Mesenchymal stem cell (in vitro differentiated cells and primary cell): Measurements from ENCODE around the gene NLE1.

ENCODE experiments used
- DNase-seq: peaks from one replicate; pipeline ENCODE4 v3.0.0-alpha.2; 2013
- H2AFZ ChIP-seq: one replicate; pipeline ENCODE4 v1.6.1; 2013; ENCODE audit warnings: low read depth, mild to moderate bottlenecking, control low read depth, inconsistent platforms, low read length, moderate library complexity
- H2AK5ac ChIP-seq: 2 replicates; pipeline ENCODE4 v1.6.1; 2013; ENCODE audit warnings: low read length, moderate library complexity, mild to moderate bottlenecking, inconsistent platforms; ENCODE audit not compliant: severe bottlenecking
- H2BK120ac ChIP-seq: one replicate; pipeline ENCODE4 v1.6.1; 2013; ENCODE audit warnings: low read depth, mild to moderate bottlenecking, inconsistent platforms, low read length, moderate library complexity
- H2BK12ac ChIP-seq, 2 experiments: one replicate each; pipeline ENCODE4 v1.6.1; 2013; ENCODE audit warnings: inconsistent platforms in 2 of 2, low read length in 2 of 2, mild to moderate bottlenecking in 2 of 2, moderate library complexity in 2 of 2, control low read depth in 1 of 2
- H2BK15ac ChIP-seq: one replicate; pipeline ENCODE4 v1.6.1; 2013; ENCODE audit warnings: mild to moderate bottlenecking, low read depth, inconsistent platforms; ENCODE audit not compliant: poor library complexity, severe bottlenecking
- H2BK5ac ChIP-seq: 2 replicates; pipeline ENCODE4 v1.6.1; 2013; ENCODE audit warnings: low read depth, mild to moderate bottlenecking, low read length, control low read depth, inconsistent platforms; ENCODE audit not compliant: poor library complexity, severe bottlenecking
- H3K14ac ChIP-seq, 2 experiments: one replicate each; pipeline ENCODE4 v1.6.1; 2013; ENCODE audit warnings: inconsistent platforms in 2 of 2, low read length in 2 of 2, control low read depth in 1 of 2, mild to moderate bottlenecking in 1 of 2, moderate library complexity in 1 of 2
- H3K18ac ChIP-seq, 2 experiments: one replicate each; pipeline ENCODE4 v1.6.1; 2013; ENCODE audit warnings: inconsistent platforms in 2 of 2, low read length in 2 of 2, control low read depth in 1 of 2, low read depth in 1 of 2, mild to moderate bottlenecking in 1 of 2
- H3K23ac ChIP-seq, 2 experiments: one replicate each; pipeline ENCODE4 v1.6.1; 2013; ENCODE audit warnings: inconsistent platforms in 2 of 2, low read length in 2 of 2, mild to moderate bottlenecking in 2 of 2, moderate library complexity in 2 of 2, control low read depth in 1 of 2
- H3K27ac ChIP-seq: 2 replicates; pipeline ENCODE4 v1.5.1; 2013; ENCODE audit warnings: mild to moderate bottlenecking, moderate library complexity, low read length, control low read depth, inconsistent platforms; ENCODE audit not compliant: poor library complexity, severe bottlenecking
- H3K27me3 ChIP-seq, 2 experiments: 2 replicates each; pipeline versions ENCODE4 v1.6.1 to v1.7.0; 2013; ENCODE audit warnings: low read length in 2 of 2, mild to moderate bottlenecking in 2 of 2, moderate library complexity in 2 of 2, control low read depth in 1 of 2, inconsistent platforms in 1 of 2; ENCODE audit not compliant: control insufficient read depth in 1 of 2, insufficient read depth in 1 of 2
- H3K36me3 ChIP-seq, 2 experiments: 2 replicates each; pipeline versions ENCODE4 v1.6.1 to v1.7.0; 2013; ENCODE audit warnings: low read length in 2 of 2, control low read depth in 1 of 2, inconsistent platforms in 1 of 2, low read depth in 1 of 2, mild to moderate bottlenecking in 1 of 2; ENCODE audit not compliant: insufficient read depth in 2 of 2, control insufficient read depth in 1 of 2
- H3K4ac ChIP-seq, 2 experiments: one replicate each; pipeline ENCODE4 v1.6.1; 2013; ENCODE audit warnings: inconsistent platforms in 2 of 2, low read length in 2 of 2, mild to moderate bottlenecking in 2 of 2, moderate library complexity in 2 of 2, control low read depth in 1 of 2, low read depth in 1 of 2
- H3K4me1 ChIP-seq: 2 replicates; pipeline ENCODE4 v1.6.1; 2013; ENCODE audit warnings: low read depth, low read length, control low read depth; ENCODE audit not compliant: control insufficient read depth, insufficient read depth
- H3K4me2 ChIP-seq: 2 replicates; pipeline ENCODE4 v1.6.1; 2013; ENCODE audit warnings: low read length, mild to moderate bottlenecking, inconsistent platforms; ENCODE audit not compliant: poor library complexity, severe bottlenecking
- H3K4me3 ChIP-seq, 2 experiments: 2 replicates each; pipeline versions ENCODE4 v1.5.1 to v1.7.0; 2013; ENCODE audit warnings: low read length in 2 of 2, mild to moderate bottlenecking in 2 of 2, control low read depth in 1 of 2, low read depth in 1 of 2; ENCODE audit not compliant: insufficient read depth in 1 of 2
- H3K79me1 ChIP-seq: replicated peaks from 2 replicates; pipeline ENCODE4 v1.6.1; 2013; ENCODE audit warnings: mild to moderate bottlenecking, control low read depth, low read length, inconsistent platforms; ENCODE audit not compliant: poor library complexity, severe bottlenecking
- H3K9ac ChIP-seq: 2 replicates; pipeline ENCODE4 v1.7.0; 2013; ENCODE audit warnings: mild to moderate bottlenecking, low read length, moderate library complexity
- H3K9me3 ChIP-seq: 2 replicates; pipeline ENCODE4 v1.7.0; 2013; ENCODE audit warnings: mild to moderate bottlenecking, low read length; ENCODE audit not compliant: control insufficient read depth
- H4K8ac ChIP-seq: one replicate; pipeline ENCODE4 v1.6.1; 2013; ENCODE audit warnings: inconsistent platforms, mild to moderate bottlenecking, low read length, moderate library complexity
- H4K91ac ChIP-seq: one replicate; pipeline ENCODE4 v1.6.1; 2013; ENCODE audit warnings: mild to moderate bottlenecking, low read length, inconsistent platforms
- WGBS: methylation state at CpG from one replicate; pipeline ENCODE4 v1.1.7; 2013; ENCODE audit warnings: mixed read lengths; 5-methylcytosine and 5-hydroxymethylcytosine counted together

Gene NLE1

DNA sequence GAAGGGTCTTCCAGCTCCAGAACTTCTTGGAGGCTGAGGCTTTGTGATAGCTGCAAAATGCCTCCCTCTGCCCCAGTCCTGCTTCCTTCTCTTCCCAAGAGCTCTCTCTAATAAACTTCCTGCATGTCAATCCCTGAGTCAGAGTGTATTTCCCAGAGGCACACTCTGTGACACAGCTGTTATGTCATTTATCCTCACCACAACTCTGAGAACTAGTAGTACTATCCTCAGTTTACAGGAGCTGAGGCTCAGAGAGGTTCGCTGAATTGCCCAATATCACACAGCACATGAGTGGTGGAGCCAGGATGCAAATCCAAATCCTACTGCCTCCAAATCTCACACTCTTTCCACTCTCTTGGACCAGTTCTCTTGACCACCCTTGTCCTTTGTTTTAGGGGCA is 25.6 kb upstream of the NLE1 start:
- Histone ChIP-seq H2BK12ac (no peak overlapping the region), H3K27me3 (peaks cover 3 to 9% of the 10 kb centered on the region in 2 experiments), H3K9ac (no peak overlapping the region), H3K9me3 (no peaks in the 10 kb centered on the region), H3K4ac (no peak overlapping the region), H2BK5ac (no peak overlapping the region), H3K14ac (no peak overlapping the region), H3K27ac (no peak overlapping the region), H2BK15ac (no peak overlapping the region), H3K79me1 (no peaks in the 10 kb centered on the region), H3K23ac (no peak overlapping the region), H3K18ac (no peak overlapping the region), H3K4me3 (no peak overlapping the region), H3K4me2 (no peak overlapping the region), H2AK5ac (no peak overlapping the region), H2BK120ac (no peak overlapping the region), H4K8ac (no peak overlapping the region), H3K4me1 (no peaks in the 10 kb centered on the region), H4K91ac (no peak overlapping the region), H2AFZ (no peak overlapping the region), H3K36me3 (no peaks in the 10 kb centered on the region)
- peak; percentile 27 for DNase-seq
- 60% methylated on average over 1 of the region's 1 CpG for WGBS

DNA sequence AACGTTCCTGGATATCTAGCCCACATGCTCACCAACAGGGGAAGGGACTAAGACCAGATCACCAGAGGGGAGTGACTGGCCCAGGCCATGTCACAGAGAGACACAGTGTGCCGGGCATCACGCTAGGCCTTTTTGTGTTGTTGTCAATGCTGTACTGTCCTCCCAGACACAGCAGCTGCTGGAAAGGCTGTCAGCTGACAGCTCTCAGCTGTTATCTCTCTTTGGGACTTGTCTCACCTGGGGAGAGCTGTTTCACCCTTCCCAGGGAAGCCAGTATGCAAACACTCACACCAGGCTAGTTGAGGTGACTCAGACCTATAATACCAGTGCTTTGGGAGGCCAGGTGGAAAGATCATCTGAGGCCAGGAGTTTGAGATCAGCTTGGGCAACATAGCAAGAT is 24.9 kb upstream of the NLE1 start:
- no peak for DNase-seq
- no peak overlapping the region for H2BK15ac ChIP-seq
- no peak overlapping the region for H3K27ac ChIP-seq
- H3K27me3 ChIP-seq, result peaks cover 3 to 10% of the 10 kb centered on the region in 2 experiments
- no peak overlapping the region for H2AFZ ChIP-seq
- no peak overlapping the region for H3K14ac ChIP-seq
- H2BK5ac ChIP-seq, result no peak overlapping the region
- peak overlapping the region in 1 of 2 experiments; percentile 18 for H3K4ac ChIP-seq
- WGBS, result 43% methylated on average over 3 of the region's 3 CpGs
- no peaks in the 10 kb centered on the region for H3K4me1 ChIP-seq
- H3K4me3 ChIP-seq, result no peak overlapping the region
- no peak overlapping the region for H4K8ac ChIP-seq
- H3K18ac ChIP-seq, result no peak overlapping the region
- no peak overlapping the region for H2BK120ac ChIP-seq
- no peaks in the 10 kb centered on the region for H3K36me3 ChIP-seq
- no peak overlapping the region for H3K23ac ChIP-seq
- H4K91ac ChIP-seq, result no peak overlapping the region
- H2AK5ac ChIP-seq, result no peak overlapping the region
- no peak overlapping the region for H3K9ac ChIP-seq
- no peak overlapping the region for H2BK12ac ChIP-seq
- H3K9me3 ChIP-seq, result no peaks in the 10 kb centered on the region
- H3K4me2 ChIP-seq, result no peak overlapping the region
- H3K79me1 ChIP-seq, result no peaks in the 10 kb centered on the region

DNA sequence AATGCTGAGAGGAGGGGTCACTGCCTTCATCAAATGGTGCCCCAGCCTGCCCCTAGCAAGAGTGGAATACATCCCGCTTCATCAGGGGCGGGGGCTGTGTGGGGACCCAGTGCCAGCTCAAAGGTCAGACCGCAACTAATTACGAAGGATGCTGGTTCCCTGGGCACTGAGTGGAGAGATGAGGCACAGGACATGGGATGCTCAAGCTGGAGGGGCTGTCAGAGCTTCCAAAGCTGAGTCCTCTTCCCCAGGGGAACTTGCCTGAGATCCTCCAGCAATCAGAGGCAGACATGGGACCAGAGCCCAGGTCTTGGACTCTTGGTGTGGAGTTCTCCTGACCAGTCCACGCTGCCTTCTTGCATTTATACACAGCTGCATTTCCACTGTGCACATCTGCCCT is 24.4 kb upstream of the NLE1 start:
- H3K9me3 ChIP-seq, result no peaks in the 10 kb centered on the region
- peak overlapping the region; percentile 7 for H4K8ac ChIP-seq
- H3K4me1 ChIP-seq, result no peaks in the 10 kb centered on the region
- no peak overlapping the region for H2AFZ ChIP-seq
- no peak overlapping the region for H2BK5ac ChIP-seq
- no peak overlapping the region for H4K91ac ChIP-seq
- DNase-seq, result no peak
- H3K36me3 ChIP-seq, result no peaks in the 10 kb centered on the region
- no peaks in the 10 kb centered on the region for H3K79me1 ChIP-seq
- H3K4me2 ChIP-seq, result no peak overlapping the region
- H3K18ac ChIP-seq, result no peak overlapping the region
- WGBS, result 56% methylated on average over 5 of the region's 5 CpGs
- H3K27ac ChIP-seq, result no peak overlapping the region
- no peak overlapping the region for H2BK120ac ChIP-seq
- H3K4me3 ChIP-seq, result no peak overlapping the region
- no peak overlapping the region for H3K4ac ChIP-seq
- no peak overlapping the region for H3K9ac ChIP-seq
- no peak overlapping the region for H2AK5ac ChIP-seq
- H2BK12ac ChIP-seq, result no peak overlapping the region
- H3K27me3 ChIP-seq, result peaks cover 5 to 13% of the 10 kb centered on the region in 2 experiments
- no peak overlapping the region for H3K23ac ChIP-seq
- no peak overlapping the region for H3K14ac ChIP-seq
- no peak overlapping the region for H2BK15ac ChIP-seq

DNA sequence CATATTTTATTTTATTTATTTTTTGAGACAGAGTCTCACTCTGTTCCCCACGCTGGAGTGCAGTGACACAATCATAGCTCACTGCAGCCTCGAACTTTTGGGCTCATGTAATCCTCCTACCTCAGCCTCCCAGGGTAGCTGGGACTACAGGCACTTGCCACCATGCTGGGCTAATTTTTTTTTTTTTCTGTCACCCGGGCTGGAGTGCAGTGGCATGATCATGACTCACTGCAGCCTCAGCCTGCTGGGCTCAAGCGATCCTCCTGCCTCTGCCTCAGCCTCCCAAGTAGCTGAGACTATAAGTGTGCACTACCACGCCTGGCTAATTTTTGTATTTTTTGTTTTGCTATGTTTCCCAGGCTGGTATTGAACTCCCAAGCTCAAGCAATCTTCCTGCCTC is 22.6 kb upstream of the NLE1 start:
- H3K27me3 ChIP-seq, result peaks cover 18 to 21% of the 10 kb centered on the region in 2 experiments
- H3K4ac ChIP-seq, result no peak overlapping the region
- H3K27ac ChIP-seq, result no peak overlapping the region
- no peak overlapping the region for H3K4me3 ChIP-seq
- DNase-seq, result no peak
- H2BK15ac ChIP-seq, result no peak overlapping the region
- no peak overlapping the region for H4K8ac ChIP-seq
- no peak overlapping the region for H2AFZ ChIP-seq
- H3K9me3 ChIP-seq, result no peaks in the 10 kb centered on the region
- 46% methylated on average over 5 of the region's 5 CpGs for WGBS
- H3K18ac ChIP-seq, result no peak overlapping the region
- no peak overlapping the region for H3K14ac ChIP-seq
- H2BK120ac ChIP-seq, result no peak overlapping the region
- no peak overlapping the region for H3K23ac ChIP-seq
- H2BK12ac ChIP-seq, result no peak overlapping the region
- H3K4me1 ChIP-seq, result no peaks in the 10 kb centered on the region
- no peak overlapping the region for H2BK5ac ChIP-seq
- no peak overlapping the region for H3K9ac ChIP-seq
- H3K36me3 ChIP-seq, result no peaks in the 10 kb centered on the region
- H3K4me2 ChIP-seq, result no peak overlapping the region
- H4K91ac ChIP-seq, result no peak overlapping the region
- no peaks in the 10 kb centered on the region for H3K79me1 ChIP-seq
- no peak overlapping the region for H2AK5ac ChIP-seq
